ENCODE results near the gene EPB41L2. TPM values are rescaled to one million over a fixed set of nuclear protein-coding genes. Genes with fewer than 3 reads are reported as not detected.

Gene EPB41L2
- total and polyA plus RNA-seq, 2 experiments from 2014 or later: 23.2 to 31.3 TPM

DNA sequence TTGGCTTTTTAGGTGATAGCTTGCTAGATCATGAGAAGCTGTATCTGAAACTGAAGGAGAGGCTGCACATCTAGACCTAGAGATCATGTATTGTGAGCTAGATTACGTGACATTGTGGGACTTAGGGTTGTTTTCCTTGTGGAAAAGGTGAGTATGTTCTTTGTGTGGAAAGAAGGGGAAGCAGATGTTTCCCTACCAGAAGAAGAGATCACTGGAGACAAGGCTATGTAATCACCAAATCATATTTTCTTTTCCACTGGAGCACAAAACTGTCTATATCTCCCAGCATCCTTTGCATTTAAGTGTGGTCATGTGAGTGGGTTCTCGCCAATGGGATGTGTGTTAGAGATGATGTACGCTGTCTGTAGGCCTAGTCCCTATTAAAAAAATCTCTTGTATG, 7.0 kb upstream of the EPB41L2 start:
- H4K20me1 ChIP-seq (ENCODE audit: insufficient read depth): no peaks in the 10 kb centered on the region
- no peak for DNase-seq
- no peaks in the 10 kb centered on the region for H3K79me2 ChIP-seq (ENCODE audit: insufficient read depth)
- H3K9me3 ChIP-seq (ENCODE audit: low read depth): no peaks in the 10 kb centered on the region
- TF ChIP-seq EZH2phosphoT487 (IDR thresholded peaks at IDR 0.05; ENCODE audit: insufficient read depth, low read depth): no peak
- TF ChIP-seq EZH2 (IDR thresholded peaks at IDR 0.05; ENCODE audit: insufficient read depth, poor library complexity, severe bottlenecking): no peak
- H2AFZ ChIP-seq: no peak overlapping the region
- no peaks in the 10 kb centered on the region for H3K9me2 ChIP-seq (ENCODE audit: insufficient read depth)
- no peak overlapping the region for H3K4me2 ChIP-seq (ENCODE audit: unreplicated experiment)
- 96 to 98% methylated on average over 3 of the region's 3 CpGs for WGBS, 2 experiments (ENCODE audit: low coverage in 1 of 2, low lambda C conversion rate in 2 of 2, missing lambda C conversion rate in 2 of 2)
- in situ Hi-C loops (cut with MboI): no loop called here
- H3K9ac ChIP-seq: no peak overlapping the region
- no peak overlapping the region for H3K4me3 ChIP-seq
- no peaks in the 10 kb centered on the region for H3K4me1 ChIP-seq (ENCODE audit: insufficient read depth)
- H3K27ac ChIP-seq: no peak overlapping the region
- no peaks in the 10 kb centered on the region for H3F3A ChIP-seq (ENCODE audit: insufficient read depth)
- H3K27me3 ChIP-seq (replicated peaks; ENCODE audit: insufficient read depth): no peaks in the 10 kb centered on the region
- no peaks in the 10 kb centered on the region for H3K36me3 ChIP-seq (ENCODE audit: low read depth)

DNA sequence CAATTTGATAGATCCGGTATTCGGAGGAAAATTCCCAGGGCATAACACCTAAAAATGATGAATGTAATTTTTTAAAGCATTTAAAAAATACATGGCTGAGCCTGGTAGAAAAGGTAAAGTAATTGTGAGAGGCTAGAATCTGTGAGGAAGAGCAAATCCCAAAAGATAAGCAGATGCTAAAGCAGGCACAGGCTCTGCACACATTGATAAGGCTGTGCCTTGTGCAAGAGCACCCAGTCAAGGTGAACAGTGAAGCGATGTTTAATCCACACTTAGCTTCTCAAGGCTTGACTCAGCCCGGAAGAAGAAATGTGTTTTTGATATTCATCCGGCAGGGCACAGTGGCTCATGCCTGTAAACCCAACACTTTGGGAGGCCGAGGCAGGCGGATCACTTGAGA, 5.1 kb upstream of the EPB41L2 start:
- TF ChIP-seq EZH2phosphoT487 (IDR thresholded peaks at IDR 0.05; ENCODE audit: insufficient read depth, low read depth): no peak
- no peak for TF ChIP-seq EZH2 (IDR thresholded peaks at IDR 0.05; ENCODE audit: insufficient read depth, poor library complexity, severe bottlenecking)
- Histone ChIP-seq H2AFZ (no peak overlapping the region), H3K4me1 (ENCODE audit: insufficient read depth) (no peaks in the 10 kb centered on the region), H3K9me3 (ENCODE audit: low read depth) (no peaks in the 10 kb centered on the region), H3K9me2 (ENCODE audit: insufficient read depth) (no peaks in the 10 kb centered on the region), H3F3A (ENCODE audit: insufficient read depth) (peaks cover 13% of the 10 kb centered on the region), H3K79me2 (ENCODE audit: insufficient read depth) (no peaks in the 10 kb centered on the region), H4K20me1 (ENCODE audit: insufficient read depth) (no peaks in the 10 kb centered on the region), H3K36me3 (ENCODE audit: low read depth) (no peaks in the 10 kb centered on the region), H3K9ac (no peak overlapping the region), H3K27me3 (replicated peaks; ENCODE audit: insufficient read depth) (no peaks in the 10 kb centered on the region), H3K4me2 (ENCODE audit: unreplicated experiment) (no peak overlapping the region), H3K27ac (no peak overlapping the region), H3K4me3 (no peak overlapping the region)
- WGBS, 2 experiments (ENCODE audit: low coverage in 1 of 2, low lambda C conversion rate in 2 of 2, missing lambda C conversion rate in 2 of 2): 97 to 98% methylated on average over 7 of the region's 7 CpGs
- in situ Hi-C loops (cut with MboI): no loop called here
- no peak for DNase-seq

DNA sequence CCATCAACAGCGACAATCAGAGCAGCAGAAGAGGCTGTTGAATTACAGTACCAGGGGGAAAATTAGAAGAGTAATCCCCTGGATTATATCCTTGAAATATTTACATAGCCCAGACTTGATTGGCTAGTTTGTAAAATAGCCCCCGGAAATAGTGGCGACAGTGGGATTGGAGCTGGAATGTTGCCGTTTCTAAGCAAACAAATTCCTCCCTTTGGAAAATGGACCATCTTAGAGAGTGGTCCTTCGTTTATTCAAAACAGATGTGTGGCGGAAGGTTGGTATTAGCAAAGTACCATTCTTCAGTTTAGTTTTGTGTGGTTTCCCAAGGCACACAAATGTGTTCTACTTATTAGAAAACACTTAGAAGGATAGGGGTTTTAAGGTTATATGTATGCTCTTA, 4.5 kb upstream of the EPB41L2 start:
- TF ChIP-seq EZH2 (IDR thresholded peaks at IDR 0.05; ENCODE audit: insufficient read depth, poor library complexity, severe bottlenecking) (no peak), EZH2phosphoT487 (IDR thresholded peaks at IDR 0.05; ENCODE audit: insufficient read depth, low read depth) (no peak)
- H3K9me2 ChIP-seq (ENCODE audit: insufficient read depth): no peaks in the 10 kb centered on the region
- no peak for DNase-seq
- no peaks in the 10 kb centered on the region for H4K20me1 ChIP-seq (ENCODE audit: insufficient read depth)
- H3K9ac ChIP-seq: no peak overlapping the region
- H3K27me3 ChIP-seq (replicated peaks; ENCODE audit: insufficient read depth): no peaks in the 10 kb centered on the region
- WGBS, 2 experiments (ENCODE audit: low coverage in 1 of 2, low lambda C conversion rate in 2 of 2, missing lambda C conversion rate in 2 of 2): 86 to 88% methylated on average over 6 of the region's 6 CpGs
- no peak overlapping the region for H2AFZ ChIP-seq
- H3K36me3 ChIP-seq (ENCODE audit: low read depth): no peaks in the 10 kb centered on the region
- no peaks in the 10 kb centered on the region for H3K9me3 ChIP-seq (ENCODE audit: low read depth)
- H3K79me2 ChIP-seq (ENCODE audit: insufficient read depth): no peaks in the 10 kb centered on the region
- in situ Hi-C loops (cut with MboI): no loop called here
- no peak overlapping the region for H3K4me2 ChIP-seq (ENCODE audit: unreplicated experiment)
- peaks cover 13% of the 10 kb centered on the region for H3F3A ChIP-seq (ENCODE audit: insufficient read depth)
- H3K4me3 ChIP-seq: no peak overlapping the region
- no peak overlapping the region for H3K27ac ChIP-seq
- no peaks in the 10 kb centered on the region for H3K4me1 ChIP-seq (ENCODE audit: insufficient read depth)

DNA sequence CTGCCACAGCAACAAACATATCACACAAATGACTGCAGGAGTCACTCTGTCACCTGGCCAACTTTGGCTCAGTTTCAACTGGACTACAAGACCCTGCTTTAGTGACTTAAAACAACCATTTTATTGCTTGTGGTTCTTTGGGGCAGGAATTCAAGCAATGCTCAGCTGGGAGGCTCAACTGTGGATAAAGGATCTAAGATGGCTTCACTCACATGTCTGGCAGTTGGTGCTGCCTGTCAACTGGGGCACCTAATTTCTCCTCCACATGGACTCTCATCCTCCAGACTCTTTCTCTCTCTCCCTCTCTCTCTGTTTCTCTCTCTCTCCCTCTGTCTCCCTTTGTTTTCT, 2.8 kb upstream of the EPB41L2 start:
- TF ChIP-seq EZH2phosphoT487 (IDR thresholded peaks at IDR 0.05; ENCODE audit: insufficient read depth, low read depth): no peak
- TF ChIP-seq EZH2 (IDR thresholded peaks at IDR 0.05; ENCODE audit: insufficient read depth, poor library complexity, severe bottlenecking): no peak
- Histone ChIP-seq H3K79me2 (ENCODE audit: insufficient read depth) (0 out of 2 replicates have a peak, but pooled peaks cover 6% of the 10 kb centered on the region), H3F3A (ENCODE audit: insufficient read depth) (peaks cover 23% of the 10 kb centered on the region), H3K27ac (no peak overlapping the region), H3K9ac (no peak overlapping the region), H3K4me3 (no peak overlapping the region), H3K36me3 (ENCODE audit: low read depth) (no peaks in the 10 kb centered on the region), H3K4me1 (ENCODE audit: insufficient read depth) (peaks cover 9% of the 10 kb centered on the region), H3K9me3 (ENCODE audit: low read depth) (no peaks in the 10 kb centered on the region), H3K9me2 (ENCODE audit: insufficient read depth) (no peaks in the 10 kb centered on the region), H2AFZ (no peak overlapping the region), H3K4me2 (ENCODE audit: unreplicated experiment) (no peak overlapping the region), H3K27me3 (replicated peaks; ENCODE audit: insufficient read depth) (no peaks in the 10 kb centered on the region), H4K20me1 (ENCODE audit: insufficient read depth) (no peaks in the 10 kb centered on the region)
- no peak for DNase-seq
- in situ Hi-C loops (cut with MboI): no loop called here

DNA sequence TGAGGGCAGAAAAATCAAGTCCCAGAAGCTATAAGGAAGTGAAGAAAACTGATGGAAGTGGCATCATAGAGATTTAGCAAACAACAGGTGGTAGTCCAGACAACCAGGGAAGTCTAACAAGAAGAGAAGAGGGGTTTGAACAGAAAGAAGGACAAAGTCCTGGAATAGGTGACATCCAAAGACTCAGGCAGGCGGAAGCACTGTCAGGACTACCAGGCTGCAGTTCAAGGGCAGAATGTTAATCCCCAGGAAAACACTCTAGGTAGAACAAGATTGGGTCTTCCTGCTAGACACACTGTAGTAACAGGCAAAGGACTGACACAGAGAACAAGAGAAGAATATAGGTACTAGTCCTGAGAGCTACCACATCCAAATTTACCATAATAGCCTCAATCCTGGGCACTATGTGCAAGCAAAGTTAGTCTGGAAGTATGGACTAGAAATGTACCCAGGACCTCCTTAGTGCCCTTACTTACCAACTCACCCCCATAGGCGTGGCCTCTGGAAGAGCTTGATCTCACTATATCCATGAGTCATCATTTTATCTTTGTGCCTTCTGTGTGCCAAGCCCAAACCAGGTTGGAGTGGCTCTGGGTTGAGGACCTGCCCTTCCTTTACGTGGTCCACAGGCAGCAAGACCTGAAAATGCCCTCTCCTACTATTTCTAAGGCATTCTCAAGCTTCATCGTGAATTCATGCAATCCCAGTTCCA, 2.2 kb upstream of the EPB41L2 start:
- H3K9me2 ChIP-seq (ENCODE audit: insufficient read depth): no peaks in the 10 kb centered on the region
- H3K4me1 ChIP-seq (ENCODE audit: insufficient read depth): peaks cover 15% of the 10 kb centered on the region
- DNase-seq: no peak
- H3K27ac ChIP-seq: no peak overlapping the region
- H3K27me3 ChIP-seq (replicated peaks; ENCODE audit: insufficient read depth): no peaks in the 10 kb centered on the region
- H3K36me3 ChIP-seq (ENCODE audit: low read depth): no peaks in the 10 kb centered on the region
- H2AFZ ChIP-seq: no peak overlapping the region
- 0 out of 2 replicates have a peak, but pooled peaks cover 6% of the 10 kb centered on the region for H3K79me2 ChIP-seq (ENCODE audit: insufficient read depth)
- H3K9ac ChIP-seq: no peak overlapping the region
- WGBS, 2 experiments (ENCODE audit: low coverage in 1 of 2, low lambda C conversion rate in 2 of 2, missing lambda C conversion rate in 2 of 2): 96 to 99% methylated on average over 4 of the region's 4 CpGs
- TF ChIP-seq EZH2phosphoT487 (IDR thresholded peaks at IDR 0.05; ENCODE audit: insufficient read depth, low read depth) (no peak), EZH2 (IDR thresholded peaks at IDR 0.05; ENCODE audit: insufficient read depth, poor library complexity, severe bottlenecking) (no peak)
- H4K20me1 ChIP-seq (ENCODE audit: insufficient read depth): no peaks in the 10 kb centered on the region
- H3K4me3 ChIP-seq: no peak overlapping the region
- in situ Hi-C loops (cut with MboI): no loop called here
- no peak overlapping the region for H3K4me2 ChIP-seq (ENCODE audit: unreplicated experiment)
- peaks cover 28% of the 10 kb centered on the region for H3F3A ChIP-seq (ENCODE audit: insufficient read depth)
- no peaks in the 10 kb centered on the region for H3K9me3 ChIP-seq (ENCODE audit: low read depth)
